Stimulated activated CD4-positive, alpha-beta T cell treated with anti-CD3 and anti-CD28 coated beads, TNF-alpha, amount 100 ng/mL, for 1 hour (primary cell): ENCODE data around the gene SPACA1.

Experiments used
- DNase-seq, 3 donors: peaks; one replicate each; pipeline ENCODE4 v3.0.0-alpha.2; 2020; ENCODE audit warnings: low read depth in 3 of 3, low spot score in 1 of 3

SPACA1 gene

GRCh38 chr6:88089708-88090107, 42.1 kb downstream of the SPACA1 start:
- DNase-seq: no peak

GRCh38 chr6:88105741-88106340, 58.2 kb downstream of the SPACA1 start:
- DNase-seq: no peak

- no peak for DNase-seq
These were observed 59.6 kb downstream of the SPACA1 start for GRCh38 chr6:88107241-88107640.

- DNase-seq: no peak
These were observed 64.3 kb downstream of the SPACA1 start for GRCh38 chr6:88111991-88112390.

- no peak for DNase-seq
These were observed 67.2 kb downstream of the SPACA1 start for GRCh38 chr6:88114838-88115237.

GRCh38 chr6:88115307-88115706, 67.7 kb downstream of the SPACA1 start:
- no peak for DNase-seq

GRCh38 chr6:88116276-88116675, 68.6 kb downstream of the SPACA1 start:
- no peak for DNase-seq
